Parathyroid adenoma (tissue), 2 donors: ENCODE measurements around the gene STAMBPL1.

Experiments
- H2AFZ ChIP-seq: fragments of 300-600 bp; sonication (generic); one replicate; pipeline ENCODE4 v1.7.0; 2017; ENCODE audit warnings: antibody characterized with exemption, mild to moderate bottlenecking
- H3K27ac ChIP-seq: fragments of 300-600 bp; sonication (generic); one replicate; pipeline ENCODE4 v1.7.0; 2017
- H3K27me3 ChIP-seq: fragments of 300-600 bp; sonication (generic); one replicate; pipeline ENCODE4 v1.7.0; 2017; ENCODE audit warnings: low read length; ENCODE audit not compliant: control insufficient read depth, insufficient read depth
- H3K36me3 ChIP-seq: fragments of 300-600 bp; sonication (generic); one replicate; pipeline ENCODE4 v1.7.0; 2017; ENCODE audit warnings: low read length; ENCODE audit not compliant: control insufficient read depth, insufficient read depth
- H3K4me1 ChIP-seq: fragments of 300-600 bp; sonication (generic); one replicate; pipeline ENCODE4 v1.7.0; 2017; ENCODE audit warnings: control low read depth
- H3K4me2 ChIP-seq: fragments of 300-600 bp; sonication (generic); one replicate; pipeline ENCODE4 v1.7.0; 2017; ENCODE audit warnings: low read length
- H3K4me3 ChIP-seq: fragments of 300-600 bp; sonication (generic); one replicate; pipeline ENCODE4 v1.7.0; 2017; ENCODE audit warnings: low read depth, low read length
- H3K79me2 ChIP-seq: fragments of 300-600 bp; sonication (generic); one replicate; pipeline ENCODE4 v1.7.0; 2017; ENCODE audit warnings: control low read depth
- H3K9ac ChIP-seq: fragments of 300-600 bp; sonication (generic); one replicate; pipeline ENCODE4 v1.7.0; 2017; ENCODE audit warnings: mild to moderate bottlenecking
- H3K9me3 ChIP-seq: fragments of 300-600 bp; sonication (generic); one replicate; pipeline ENCODE4 v1.7.0; 2017; ENCODE audit warnings: low read length; ENCODE audit not compliant: control insufficient read depth
- CTCF ChIP-seq: fragments of 300-600 bp; sonication (generic); IDR thresholded peaks from one replicate; pipeline ENCODE4 v1.7.0; 2017; ENCODE audit warnings: antibody characterized with exemption, mild to moderate bottlenecking
- donor health status: primary hyperparathyroidism.

The STAMBPL1 gene

GRCh38 chr10:88932539-88933256 is 52.7 kb downstream of the STAMBPL1 start:
- H3K9ac ChIP-seq = no peak overlapping the region
- H3K79me2 ChIP-seq = no peaks in the 10 kb centered on the region
- H3K4me2 ChIP-seq = no peak overlapping the region
- no peak overlapping the region for H3K27ac ChIP-seq
- H3K27me3 ChIP-seq = no peaks in the 10 kb centered on the region
- peaks cover 7% of the 10 kb centered on the region for H3K4me1 ChIP-seq
- peak overlapping the region; percentile 50 for H2AFZ ChIP-seq
- no peak overlapping the region for H3K4me3 ChIP-seq
- no peaks in the 10 kb centered on the region for H3K9me3 ChIP-seq
- peak; percentile 89 for TF ChIP-seq CTCF
- no peaks in the 10 kb centered on the region for H3K36me3 ChIP-seq

DNA sequence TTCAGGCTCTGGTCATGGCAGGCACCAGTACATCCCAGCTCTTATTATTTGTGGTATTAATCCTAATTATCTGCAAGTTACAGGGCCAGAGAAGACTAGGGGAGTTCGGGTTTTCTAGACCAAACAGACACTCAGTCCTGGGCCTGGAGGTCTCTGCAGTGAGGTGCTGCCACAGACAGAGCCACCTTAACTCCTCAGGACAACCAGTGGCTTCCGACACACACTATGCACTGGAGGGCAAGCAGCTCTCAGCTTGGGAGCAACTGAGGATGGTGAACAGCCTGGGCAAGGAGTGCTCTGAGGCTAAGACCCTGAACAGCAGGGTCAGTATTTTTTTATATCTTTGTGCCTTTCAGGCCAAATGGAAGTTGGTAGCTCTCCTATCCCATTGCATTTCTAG is 53.5 kb downstream of the STAMBPL1 start:
- no peak for TF ChIP-seq CTCF
- Histone ChIP-seq H2AFZ (no peak overlapping the region), H3K9me3 (no peaks in the 10 kb centered on the region), H3K4me1 (peaks cover 7% of the 10 kb centered on the region), H3K27me3 (no peaks in the 10 kb centered on the region), H3K27ac (no peak overlapping the region), H3K9ac (no peak overlapping the region), H3K79me2 (no peaks in the 10 kb centered on the region), H3K4me2 (no peak overlapping the region), H3K4me3 (no peak overlapping the region), H3K36me3 (no peaks in the 10 kb centered on the region)

DNA sequence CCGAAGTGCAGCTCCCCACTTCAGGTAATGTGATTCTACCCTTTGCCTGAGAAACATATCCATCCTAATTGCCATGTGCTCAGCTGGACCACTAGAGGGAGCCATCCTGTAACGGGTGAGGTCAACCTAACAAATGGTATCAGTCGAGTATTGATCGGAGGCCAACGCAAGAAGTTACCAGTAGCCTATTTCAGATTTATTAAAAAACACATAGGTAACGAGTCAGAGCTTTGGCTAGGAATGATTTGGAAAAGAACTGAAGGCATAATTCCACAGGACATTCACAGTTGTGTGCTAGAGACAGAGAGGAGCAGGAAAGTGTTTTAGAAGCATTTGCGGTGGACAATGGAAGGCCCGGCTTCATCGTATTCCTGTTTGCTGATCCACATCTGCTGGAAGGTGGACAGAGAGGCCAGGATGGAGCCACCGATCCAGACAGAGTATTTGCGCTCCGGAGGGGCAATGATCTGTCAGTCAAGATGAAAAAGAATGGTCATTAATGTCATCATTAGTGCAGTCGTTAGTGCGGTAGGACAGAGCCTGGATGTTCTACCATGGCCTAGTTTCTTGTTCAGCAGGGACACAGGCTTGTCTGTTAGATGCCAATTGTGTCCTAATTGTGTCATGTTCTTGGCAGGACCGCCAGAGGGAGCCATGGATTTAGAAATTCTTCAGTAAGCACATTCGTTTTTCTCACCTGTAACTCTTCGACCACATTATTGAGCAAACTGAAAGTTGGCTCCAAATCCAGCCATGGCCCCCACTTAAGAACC is 55.0 kb downstream of the STAMBPL1 start:
- H2AFZ ChIP-seq = peak overlapping the region; percentile 40
- H3K79me2 ChIP-seq = no peaks in the 10 kb centered on the region
- H3K36me3 ChIP-seq = no peaks in the 10 kb centered on the region
- peak overlapping the region; percentile 9 for H3K4me2 ChIP-seq
- no peak overlapping the region for H3K27ac ChIP-seq
- no peaks in the 10 kb centered on the region for H3K27me3 ChIP-seq
- H3K9ac ChIP-seq = no peak overlapping the region
- TF ChIP-seq CTCF = peak; percentile 88
- H3K4me1 ChIP-seq = peaks cover 7% of the 10 kb centered on the region
- H3K9me3 ChIP-seq = no peaks in the 10 kb centered on the region
- H3K4me3 ChIP-seq = no peak overlapping the region

DNA sequence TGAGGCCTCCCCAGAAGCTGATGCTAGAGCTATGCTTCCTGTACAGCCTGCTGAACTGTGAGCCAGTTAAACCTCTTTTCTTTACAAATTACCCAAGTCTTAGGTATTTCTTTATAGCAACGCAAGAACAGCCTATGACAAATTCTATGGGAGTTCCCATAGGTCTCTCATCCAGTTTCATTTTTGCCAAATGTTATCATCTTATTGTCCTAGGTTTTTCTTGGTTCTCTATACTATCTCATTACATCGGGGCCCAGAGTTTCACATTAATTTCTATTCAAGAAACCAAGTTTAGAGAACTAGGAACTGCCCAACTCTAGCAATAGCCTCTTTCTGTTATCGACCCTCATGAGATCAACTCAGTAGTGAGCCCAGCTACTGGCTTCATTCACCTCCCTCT is 56.6 kb downstream of the STAMBPL1 start:
- Histone ChIP-seq H3K4me2 (no peak overlapping the region), H3K79me2 (no peaks in the 10 kb centered on the region), H3K4me3 (no peak overlapping the region), H3K27me3 (no peaks in the 10 kb centered on the region), H3K9me3 (no peaks in the 10 kb centered on the region), H3K27ac (no peak overlapping the region), H2AFZ (no peak overlapping the region), H3K36me3 (no peaks in the 10 kb centered on the region), H3K9ac (no peak overlapping the region), H3K4me1 (peaks cover 7% of the 10 kb centered on the region)
- no peak for TF ChIP-seq CTCF
